ENCODE data around the gene RNU1-3. TPM values are rescaled to one million over a fixed set of nuclear protein-coding genes. Genes with fewer than 3 reads are reported as not detected.
A peak's percentile ranks its signal among the peaks of the same experiment; 100 is the strongest.
"Not testable (repeated sequence)": the region's sequence is repeated elsewhere in the genome, so short reads cannot be mapped to it uniquely, and the experiment has no call there.

RNU1-3 gene
- total and polyA plus RNA-seq, 10 donors, result under 0.01 to 8,075 (median 6,234) TPM; not detected in 3

- intact Hi-C loops (cut with DNase I; ENCODE audit: low total_unique reads); H3K27ac ChIP-seq; H3K9me3 ChIP-seq; DNase-seq; H3K4me3 ChIP-seq; H3K36me3 ChIP-seq: not testable (repeated sequence)
- WGBS, 5 donors, result 0 to 14% (median 0%) methylated on average over 1 of the region's 7 CpGs; no CpG with 5 or more reads in 2 of the 5 donors
- peak in 2 of 11 experiments; percentile 13 to 21 for TF ChIP-seq CTCF (IDR thresholded peaks at IDR 0.05 in 8 of 11, conservative IDR thresholded peaks at IDR 0.05 in 3 of 11)
- peaks cover 0 to 14% (median 2%) of the 10 kb centered on the region in 6 donors for H3K4me1 ChIP-seq
- peaks cover 0 to 36% (median 7%) of the 10 kb centered on the region in 7 donors for H3K27me3 ChIP-seq (replicated peaks in 1 of 7)
Measured at GRCh38 chr1:16703141-16703540, 36.4 kb upstream of the RNU1-3 start.

GRCh38 chr1:16702280-16702679 is 35.5 kb upstream of the RNU1-3 start:
- WGBS, 5 donors, result 67 to 100% (median 83%) methylated on average over 2 to 3 of the region's 5 CpGs; no CpG with 5 or more reads in 2 of the 5 donors
- H3K4me3 ChIP-seq; H3K27ac ChIP-seq; H3K36me3 ChIP-seq; DNase-seq; H3K4me1 ChIP-seq; H3K9me3 ChIP-seq; intact Hi-C loops (cut with DNase I; ENCODE audit: low total_unique reads): not testable (repeated sequence)
- H3K27me3 ChIP-seq (replicated peaks in 1 of 7), result peaks cover 0 to 33% (median 4%) of the 10 kb centered on the region in 7 donors

- intact Hi-C loops (cut with DNase I; ENCODE audit: low total_unique reads); H3K4me3 ChIP-seq; H3K9me3 ChIP-seq; H3K4me1 ChIP-seq; H3K27ac ChIP-seq; H3K36me3 ChIP-seq; DNase-seq: not testable (repeated sequence)
- WGBS, 5 donors, result 2 to 9% methylated on average over 7 to 9 of the region's 37 CpGs; no CpG with 5 or more reads in 3 of the 5 donors
- peaks cover 0 to 41% (median 4%) of the 10 kb centered on the region in 7 donors for H3K27me3 ChIP-seq (replicated peaks in 1 of 7)
Measured at GRCh38 chr1:16701189-16701588, 34.4 kb upstream of the RNU1-3 start.

GRCh38 chr1:16700138-16700895 is 33.6 kb upstream of the RNU1-3 start:
- H3K9me3 ChIP-seq; H3K36me3 ChIP-seq; H3K4me3 ChIP-seq; DNase-seq; H3K4me1 ChIP-seq; H3K27ac ChIP-seq; intact Hi-C loops (cut with DNase I; ENCODE audit: low total_unique reads): not testable (repeated sequence)
- WGBS, 5 donors, result 6 to 16% methylated on average over 5 to 10 of the region's 57 CpGs; no CpG with 5 or more reads in 3 of the 5 donors
- peaks cover 0 to 44% (median 4%) of the 10 kb centered on the region in 7 donors for H3K27me3 ChIP-seq (replicated peaks in 1 of 7)

- H3K27me3 ChIP-seq (replicated peaks in 1 of 7), result peaks cover 0 to 44% (median 4%) of the 10 kb centered on the region in 7 donors
- H3K4me1 ChIP-seq; H3K27ac ChIP-seq; H3K36me3 ChIP-seq; DNase-seq; intact Hi-C loops (cut with DNase I; ENCODE audit: low total_unique reads); H3K9me3 ChIP-seq; H3K4me3 ChIP-seq: not testable (repeated sequence)
- 3 to 54% (median 50%) methylated on average over 19 to 48 of the region's 52 CpGs for WGBS, 5 donors
Measured at GRCh38 chr1:16699440-16699839, 32.7 kb upstream of the RNU1-3 start.

GRCh38 chr1:16697152-16697551 is 30.4 kb upstream of the RNU1-3 start:
- Histone ChIP-seq H3K27me3 (replicated peaks in 1 of 7) (peaks cover 0 to 46% (median 7%) of the 10 kb centered on the region in 7 donors), H3K4me1 (peaks cover 0 to 14% (median 0%) of the 10 kb centered on the region in 6 donors)
- WGBS, 5 donors, result 63 to 86% (median 82%) methylated on average over 2 to 4 of the region's 7 CpGs; no CpG with 5 or more reads in 1 of the 5 donors
- H3K36me3 ChIP-seq; intact Hi-C loops (cut with DNase I; ENCODE audit: low total_unique reads); H3K4me3 ChIP-seq; H3K9me3 ChIP-seq; DNase-seq; H3K27ac ChIP-seq: not testable (repeated sequence)

- DNase-seq; H3K9me3 ChIP-seq; intact Hi-C loops (cut with DNase I; ENCODE audit: low total_unique reads); H3K4me3 ChIP-seq; H3K27ac ChIP-seq; H3K36me3 ChIP-seq: not testable (repeated sequence)
- WGBS, 5 donors, result 18 to 51% (median 34%) methylated on average over 17 to 28 of the region's 33 CpGs
- Histone ChIP-seq H3K27me3 (replicated peaks in 1 of 7) (peaks cover 0 to 46% (median 7%) of the 10 kb centered on the region in 7 donors), H3K4me1 (peaks cover 0 to 14% (median 0%) of the 10 kb centered on the region in 6 donors)
Measured at GRCh38 chr1:16696507-16697150, 29.9 kb upstream of the RNU1-3 start.

- DNase-seq; H3K36me3 ChIP-seq; H3K27ac ChIP-seq; H3K4me3 ChIP-seq; intact Hi-C loops (cut with DNase I; ENCODE audit: low total_unique reads); H3K9me3 ChIP-seq: not testable (repeated sequence)
- WGBS, 5 donors, result 83% methylated on average over 1 of the region's 16 CpGs; no CpG with 5 or more reads in 4 of the 5 donors
- Histone ChIP-seq H3K27me3 (replicated peaks in 1 of 7) (peaks cover 0 to 39% (median 4%) of the 10 kb centered on the region in 7 donors), H3K4me1 (peaks cover 0 to 11% (median 0%) of the 10 kb centered on the region in 6 donors)
Measured at GRCh38 chr1:16694308-16694702, 27.6 kb upstream of the RNU1-3 start.

GRCh38 chr1:16693449-16694307 is 26.9 kb upstream of the RNU1-3 start:
- Histone ChIP-seq H3K27me3 (replicated peaks in 1 of 7) (peaks cover 0 to 37% (median 3%) of the 10 kb centered on the region in 7 donors), H3K4me1 (peaks cover 0 to 10% (median 0%) of the 10 kb centered on the region in 6 donors), H3K4me3 (peak overlapping the region in 1 of 8 donors; percentile 39)
- H3K27ac ChIP-seq; DNase-seq; H3K9me3 ChIP-seq; H3K36me3 ChIP-seq; intact Hi-C loops (cut with DNase I; ENCODE audit: low total_unique reads): not testable (repeated sequence)
- WGBS, 5 donors, result 1 to 30% (median 5%) methylated on average over 14 to 45 of the region's 96 CpGs

Data from spleen (tissue), 11 donors.